Activated CD4-positive, alpha-beta T cell treated with anti-CD3 and anti-CD28 coated beads, Interleukin-2, amount 50 U/mL, for 4 hours (primary cell): ENCODE results near the gene SHROOM4.

Experiments used
- DNase-seq, 2 experiments: peaks; one replicate each; pipeline ENCODE4 v3.0.0-alpha.2; 2020

The SHROOM4 gene

DNA sequence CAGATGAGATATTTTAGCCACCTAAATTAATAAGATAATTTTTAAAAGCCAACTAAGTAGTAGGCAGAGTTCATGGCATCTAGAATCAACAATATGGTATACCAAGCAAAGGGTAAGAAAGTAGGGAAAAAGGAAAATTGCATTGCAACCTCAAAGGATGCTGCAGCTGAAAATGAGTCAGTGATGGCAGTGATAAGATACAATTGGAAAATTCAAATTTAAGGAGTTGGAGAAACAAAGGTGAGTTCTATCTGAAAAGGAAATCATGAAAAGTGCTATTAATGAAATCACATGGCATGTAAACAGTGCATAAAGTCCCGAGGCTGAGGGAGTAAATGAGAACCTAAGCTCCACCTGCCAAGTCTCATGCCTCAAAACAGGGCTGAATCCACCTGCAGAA is 33.9 kb downstream of the SHROOM4 start:
- no peak for DNase-seq

DNA sequence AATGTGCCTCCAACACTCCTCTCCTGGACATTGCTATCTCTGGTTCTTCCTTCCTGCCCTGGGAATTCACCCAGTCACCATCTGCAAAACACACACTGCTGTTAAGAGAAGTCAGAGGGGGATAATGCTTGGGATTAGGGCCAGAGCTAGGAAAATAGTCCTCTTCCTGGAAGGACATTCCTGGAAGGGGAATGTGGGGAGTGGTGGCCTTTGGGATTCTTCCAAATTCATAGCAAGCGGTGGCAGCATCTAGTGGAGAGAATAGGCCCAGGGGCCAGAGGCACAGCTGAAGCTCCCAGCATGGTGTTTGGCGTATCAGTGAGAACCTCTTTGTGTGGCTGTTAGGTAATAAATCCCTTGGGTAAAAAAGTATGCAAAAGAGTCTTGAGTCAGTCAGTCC is 34.3 kb downstream of the SHROOM4 start:
- DNase-seq, result no peak

DNA sequence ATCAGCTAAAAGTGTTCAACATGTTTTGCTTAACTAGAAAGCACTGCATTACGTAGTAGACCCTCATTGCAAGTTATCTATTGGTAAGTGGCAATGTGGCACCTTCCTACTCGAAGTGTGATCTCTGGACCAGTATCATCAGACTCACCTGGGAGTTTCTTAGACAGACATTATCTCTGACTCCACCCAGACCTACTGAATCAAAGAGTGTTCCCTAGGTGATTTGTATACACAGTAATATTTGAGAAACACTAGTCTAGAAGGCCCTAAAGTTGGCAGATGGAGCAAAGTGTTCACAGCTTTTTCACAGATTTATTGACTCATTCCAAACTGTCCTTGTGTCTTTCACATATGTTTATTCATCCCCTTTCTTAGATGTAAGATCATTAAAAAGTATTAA is 35.7 kb downstream of the SHROOM4 start:
- no peak for DNase-seq

DNA sequence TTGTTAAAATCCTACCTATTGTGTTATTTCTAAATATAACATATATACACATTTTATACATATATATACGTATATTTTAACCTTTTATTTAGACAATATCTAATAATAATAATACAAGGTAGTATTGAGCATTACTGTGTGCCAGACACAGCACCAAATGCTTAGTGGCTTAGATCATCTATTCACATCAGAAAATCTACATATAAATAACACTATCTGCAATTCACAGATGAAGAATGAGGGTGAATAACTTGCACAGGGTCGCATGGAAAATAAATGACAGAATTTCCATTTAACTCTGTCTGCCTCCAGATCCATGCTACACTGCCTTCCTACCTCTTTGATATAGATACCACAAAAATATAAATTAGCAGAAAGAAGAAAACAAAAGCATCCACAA is 37.7 kb downstream of the SHROOM4 start:
- no peak for DNase-seq

DNA sequence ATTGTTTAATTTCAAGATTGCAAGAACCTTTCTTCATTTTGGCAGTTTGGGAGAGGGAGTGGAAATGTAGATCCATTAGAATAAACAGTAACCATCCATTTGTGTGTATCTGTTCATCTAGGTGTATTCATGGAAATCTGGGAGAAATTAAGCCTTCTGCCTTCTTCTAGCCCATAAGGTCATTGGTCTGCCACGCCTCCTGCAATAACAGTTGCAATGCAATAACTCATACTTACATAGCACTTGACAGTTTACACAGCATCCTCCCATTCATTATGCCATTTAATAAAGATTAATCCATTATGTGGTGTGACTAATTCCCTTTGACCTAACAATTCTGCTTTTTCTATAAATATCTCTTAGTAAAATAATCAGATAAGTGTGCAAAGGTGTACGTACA is 42.6 kb downstream of the SHROOM4 start:
- DNase-seq, result no peak

DNA sequence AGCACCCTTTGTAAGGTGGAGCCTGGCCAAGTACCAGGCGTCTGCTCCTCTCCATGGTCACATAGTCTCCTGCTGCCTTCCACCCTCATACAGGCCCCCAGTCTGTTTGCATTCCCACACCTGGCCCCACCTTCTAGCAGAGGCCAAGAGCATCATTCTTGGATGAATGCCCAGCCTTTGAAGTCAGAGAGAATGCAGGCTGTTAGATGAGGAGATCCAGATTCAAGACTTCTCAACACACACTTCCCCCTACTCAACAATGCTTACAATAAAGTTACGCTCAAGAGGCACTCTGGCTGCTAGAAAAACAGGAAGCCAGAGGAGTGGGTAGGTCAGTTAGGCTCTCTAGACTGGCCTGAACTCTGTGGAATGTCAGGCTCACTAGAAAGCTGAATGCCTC is 43.3 kb downstream of the SHROOM4 start:
- no peak for DNase-seq

DNA sequence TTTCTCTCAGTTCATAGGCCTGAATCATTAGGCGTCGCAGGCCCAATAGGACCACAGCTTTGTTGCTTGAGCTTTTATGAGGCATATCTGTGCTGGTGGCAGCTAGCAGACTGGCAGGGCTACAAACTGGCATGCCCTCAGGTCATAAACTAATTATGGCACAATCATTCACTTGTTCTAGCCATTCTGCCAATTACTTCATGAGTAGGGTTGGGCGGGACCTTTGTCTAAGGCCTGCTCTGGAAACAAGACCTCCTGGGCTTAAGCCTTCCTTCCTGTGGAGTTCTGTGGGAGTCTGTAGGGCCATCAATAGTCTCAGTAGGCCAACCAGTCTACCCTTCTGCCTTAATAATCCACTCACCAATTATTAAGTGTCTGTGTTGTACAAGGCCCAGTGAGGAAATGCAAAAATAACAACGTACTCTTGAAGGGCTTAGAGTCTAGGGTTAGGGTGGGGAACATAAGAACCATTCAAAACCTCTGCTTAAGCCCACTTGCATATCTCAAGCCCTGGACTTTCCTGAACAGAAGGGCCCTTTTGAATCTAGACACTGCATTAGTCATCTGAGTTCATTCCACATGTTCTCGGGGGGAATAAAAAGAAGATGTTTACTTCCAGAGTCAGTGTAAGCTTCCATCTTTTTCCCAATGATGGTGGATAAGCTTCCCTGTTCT is 44.5 kb downstream of the SHROOM4 start:
- no peak for DNase-seq

DNA sequence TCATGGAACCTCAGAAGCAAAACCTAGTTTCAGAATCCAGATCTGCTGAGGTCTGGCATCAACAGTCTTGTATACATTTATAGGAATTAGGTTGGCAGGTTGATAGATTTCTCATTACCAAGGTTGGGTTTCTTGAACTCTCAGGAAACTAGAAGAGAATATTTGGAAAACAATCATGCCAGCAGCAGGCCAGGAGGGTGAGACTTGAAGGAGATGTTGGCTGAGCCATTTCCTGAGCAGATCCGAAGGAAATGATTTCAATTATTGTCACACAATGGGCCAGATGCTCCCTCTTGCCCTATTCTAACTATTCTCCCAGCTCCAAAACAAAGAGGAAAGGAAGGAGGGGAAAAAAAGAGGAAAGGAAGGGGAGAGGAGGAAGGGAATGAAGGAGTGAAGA is 45.2 kb downstream of the SHROOM4 start:
- no peak for DNase-seq

DNA sequence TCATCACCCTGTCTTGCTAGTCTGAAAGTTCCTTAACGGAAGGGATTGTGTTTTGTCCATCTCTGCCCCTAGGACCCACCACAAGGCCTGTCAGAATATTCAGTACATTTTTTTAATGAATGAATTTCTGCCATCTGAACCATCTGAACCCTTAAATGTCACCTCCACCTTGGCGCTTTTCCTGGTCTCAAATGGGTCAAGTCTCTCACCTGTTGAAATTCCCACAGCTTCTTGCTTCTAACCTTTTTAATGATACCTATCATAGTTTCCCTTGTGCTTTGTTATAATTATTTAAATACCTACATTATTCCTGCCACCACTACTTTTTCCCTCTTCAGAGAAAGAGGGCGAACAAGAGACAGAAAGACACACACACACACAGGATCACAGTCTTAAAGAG is 48.0 kb downstream of the SHROOM4 start:
- no peak for DNase-seq

DNA sequence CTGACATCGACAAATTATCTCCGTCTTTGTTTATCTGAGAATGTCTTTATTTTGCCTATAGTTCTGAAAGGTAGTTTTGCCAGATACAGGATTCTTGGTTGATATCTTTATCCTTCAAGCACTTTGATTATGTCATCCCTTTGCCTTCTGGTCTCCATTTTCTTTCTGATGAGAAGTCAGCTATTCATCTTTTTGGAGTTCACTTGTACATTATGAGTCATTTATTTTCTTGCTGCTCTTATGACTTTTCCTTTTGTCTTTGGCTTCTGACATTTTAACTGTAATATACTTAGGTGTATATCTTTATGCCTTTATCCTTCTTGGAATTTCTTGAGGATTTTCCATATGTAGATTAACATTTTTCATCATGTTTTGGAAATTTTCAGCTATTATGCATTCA is 51.4 kb downstream of the SHROOM4 start:
- DNase-seq, result no peak

DNA sequence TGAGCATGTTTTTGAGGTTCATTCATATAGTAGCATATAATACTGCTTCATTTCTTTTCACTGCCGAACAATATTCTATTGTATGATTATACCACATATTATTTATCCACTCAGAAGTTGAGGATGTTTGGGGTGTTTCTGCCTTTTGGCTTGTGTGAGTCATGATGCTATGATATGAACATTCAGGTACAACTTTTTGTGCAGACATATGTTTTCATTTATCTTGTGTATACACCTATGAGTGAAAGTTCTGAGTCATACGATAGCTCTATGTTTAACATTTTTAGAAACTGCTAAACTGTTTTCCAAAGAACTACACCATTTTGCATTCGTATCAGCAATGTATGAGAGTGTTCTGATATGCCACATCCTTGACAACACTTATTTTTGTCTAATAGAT is 57.7 kb downstream of the SHROOM4 start:
- no peak for DNase-seq

DNA sequence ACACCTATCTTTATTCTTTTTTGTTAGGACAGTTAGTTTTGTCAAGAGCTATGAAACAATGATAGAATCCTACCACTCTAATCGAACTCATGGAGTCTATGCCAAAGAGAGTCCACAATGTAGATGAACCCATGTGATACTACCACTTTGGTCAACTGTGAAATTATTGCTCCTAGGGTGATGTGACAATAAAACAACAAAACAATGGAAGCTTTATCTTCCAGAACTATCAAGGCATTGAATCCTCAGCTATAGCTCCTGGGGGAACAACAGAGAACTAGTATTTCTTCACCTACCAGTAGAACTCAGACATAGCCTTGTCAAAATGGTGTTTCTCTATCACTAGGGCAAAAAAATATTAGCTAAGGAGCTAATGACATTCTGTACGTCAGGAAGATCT is 62.9 kb downstream of the SHROOM4 start:
- no peak for DNase-seq

DNA sequence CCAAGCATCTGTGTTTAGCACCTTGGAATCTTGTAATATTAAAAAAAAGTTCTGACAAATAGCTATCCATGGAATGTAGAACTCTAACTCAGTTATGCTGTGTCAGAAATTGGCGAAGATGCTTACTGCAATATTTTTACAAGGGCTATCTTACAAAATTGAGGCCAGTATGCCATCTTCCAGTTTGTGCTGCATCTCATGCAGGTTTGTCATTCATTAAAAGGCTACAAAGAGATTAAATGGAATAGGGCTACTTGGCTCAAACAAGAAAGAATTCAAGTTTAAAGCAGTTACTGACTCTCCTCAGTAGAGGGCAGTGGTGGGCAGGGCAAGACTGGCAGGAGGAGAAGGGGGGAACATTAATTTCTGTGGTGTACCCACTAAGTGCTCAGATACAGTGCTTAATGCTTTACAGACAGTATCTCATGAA is 66.5 kb downstream of the SHROOM4 start:
- DNase-seq, result no peak

DNA sequence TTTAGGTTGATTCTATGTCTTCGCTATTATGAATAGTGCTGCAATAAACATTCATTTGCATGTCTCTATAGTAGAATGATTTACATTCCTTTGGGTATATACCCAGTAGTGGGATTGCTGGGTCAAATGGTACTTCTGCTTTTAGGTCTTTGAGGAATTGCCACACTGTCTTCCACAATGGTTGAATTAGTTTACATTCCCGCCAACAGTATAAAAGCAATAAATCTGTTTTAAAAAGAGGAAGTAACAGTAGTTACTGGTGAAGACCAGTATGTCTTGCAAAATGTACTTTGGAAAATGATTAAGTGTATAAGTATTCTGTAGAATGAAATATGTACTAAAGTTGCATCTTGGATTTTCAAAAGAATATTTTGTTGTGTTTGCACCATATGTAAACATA is 77.3 kb downstream of the SHROOM4 start:
- no peak for DNase-seq

DNA sequence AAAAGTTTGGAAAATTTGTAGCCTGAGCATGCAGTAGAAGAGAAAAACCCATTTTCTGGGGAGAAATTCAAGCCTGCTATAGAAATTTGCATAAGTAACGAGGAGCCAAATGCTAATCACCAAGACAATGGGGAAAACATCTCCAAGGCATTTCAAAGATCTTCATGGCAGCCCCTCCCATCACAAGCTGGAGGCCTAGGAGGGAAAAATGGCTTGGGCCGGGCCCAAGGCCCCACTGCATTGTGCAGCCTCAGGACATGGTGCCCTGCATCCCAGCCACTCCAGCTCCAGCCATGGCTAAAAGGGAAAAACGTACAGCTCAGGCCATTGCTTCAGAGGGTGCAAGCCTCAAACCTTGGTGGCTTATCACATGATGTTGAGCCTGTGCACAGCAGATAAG is 87.7 kb downstream of the SHROOM4 start:
- DNase-seq, result no peak

DNA sequence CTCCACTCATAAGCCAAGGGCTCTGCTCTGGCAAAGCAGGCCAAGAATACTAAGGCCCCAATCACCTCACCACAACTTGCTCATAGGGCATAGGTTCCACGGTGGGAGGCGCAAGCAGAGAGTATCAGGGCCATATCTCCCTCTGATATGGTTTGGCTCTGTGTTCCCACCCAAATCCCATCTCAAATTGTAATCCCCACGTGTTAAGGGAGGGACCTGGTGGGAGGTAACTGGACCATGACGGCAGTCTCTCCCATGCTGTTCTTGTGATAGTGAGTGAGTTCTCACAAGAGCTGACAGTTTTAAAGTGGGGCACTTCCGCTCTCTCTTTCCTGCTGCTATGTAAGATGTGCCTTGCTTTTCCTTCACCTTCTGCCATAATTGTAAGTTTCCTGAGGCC is 88.7 kb downstream of the SHROOM4 start:
- DNase-seq, result no peak

DNA sequence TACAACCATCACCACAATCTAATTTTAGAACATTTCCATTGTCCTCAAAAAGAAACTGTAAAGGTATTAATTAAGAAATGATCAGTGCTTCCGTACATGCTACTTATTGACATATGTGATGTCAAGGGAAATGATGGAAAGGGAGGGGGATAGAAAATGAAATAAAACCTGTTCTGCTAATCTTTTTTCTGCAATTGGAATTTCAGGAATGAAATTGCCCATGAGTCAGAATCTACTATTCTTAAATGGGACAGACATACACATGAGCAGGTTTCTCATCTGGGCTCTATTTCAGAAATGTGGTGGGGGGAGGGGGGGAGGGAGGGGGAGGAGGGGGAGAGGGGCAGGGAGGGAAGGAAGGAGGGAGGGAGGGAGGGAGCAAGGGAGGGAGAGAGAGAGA is 91.0 kb downstream of the SHROOM4 start:
- DNase-seq, result no peak

DNA sequence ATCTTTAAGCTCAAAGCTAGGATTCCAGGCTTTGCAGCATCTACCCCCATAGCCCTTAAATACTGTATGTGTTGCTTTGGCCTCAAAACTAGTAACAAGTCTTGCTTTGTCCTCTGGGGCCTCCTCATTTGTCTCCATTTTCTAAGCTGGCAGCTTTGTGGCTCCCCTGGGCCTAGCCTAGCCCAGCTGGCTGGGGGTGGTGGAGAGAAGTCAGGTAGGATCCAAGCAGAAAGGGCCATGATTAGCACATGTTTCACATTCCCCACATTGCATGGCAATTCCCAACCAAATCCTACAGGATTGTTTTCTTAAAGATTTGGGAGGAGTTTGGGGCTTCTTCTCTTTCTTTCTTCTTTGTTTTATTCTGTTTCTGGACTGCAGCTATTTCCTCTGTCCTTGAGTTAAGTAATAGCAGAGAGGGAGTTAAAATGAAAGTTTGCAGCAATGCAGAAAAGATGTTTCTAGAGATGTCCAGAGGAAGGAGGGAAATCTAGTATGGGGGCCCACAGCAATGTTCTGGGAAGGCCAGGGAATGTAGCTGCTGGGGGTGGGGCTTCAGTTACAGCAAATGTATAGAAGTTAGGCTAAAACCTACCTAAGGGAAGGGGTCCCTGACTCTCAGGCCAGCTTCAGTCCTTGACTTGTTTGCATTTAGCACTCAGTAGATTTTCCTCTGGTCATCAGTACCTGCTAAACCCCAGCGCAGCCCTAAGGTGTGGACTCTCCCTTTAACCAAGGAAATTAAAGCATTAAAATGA is 92.1 kb downstream of the SHROOM4 start:
- no peak for DNase-seq

DNA sequence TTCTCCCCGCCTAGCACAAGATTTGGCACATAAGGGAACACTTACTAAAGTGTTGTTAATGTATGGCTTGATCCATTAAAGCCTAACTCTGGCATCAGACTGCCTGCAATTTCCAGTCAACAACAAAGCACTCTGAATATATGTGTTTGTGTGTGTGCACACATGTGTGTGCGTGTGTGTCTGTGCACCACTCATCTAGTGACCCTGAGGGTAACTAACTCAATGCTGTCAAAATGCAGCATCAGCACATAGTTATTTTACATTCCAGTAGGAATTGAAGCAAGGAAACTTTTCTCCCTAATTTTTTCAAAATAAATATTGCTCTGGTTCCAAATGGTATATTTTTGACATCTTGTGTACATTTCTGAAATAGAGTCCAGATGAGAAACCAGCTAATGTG is 94.4 kb downstream of the SHROOM4 start:
- DNase-seq, result no peak

DNA sequence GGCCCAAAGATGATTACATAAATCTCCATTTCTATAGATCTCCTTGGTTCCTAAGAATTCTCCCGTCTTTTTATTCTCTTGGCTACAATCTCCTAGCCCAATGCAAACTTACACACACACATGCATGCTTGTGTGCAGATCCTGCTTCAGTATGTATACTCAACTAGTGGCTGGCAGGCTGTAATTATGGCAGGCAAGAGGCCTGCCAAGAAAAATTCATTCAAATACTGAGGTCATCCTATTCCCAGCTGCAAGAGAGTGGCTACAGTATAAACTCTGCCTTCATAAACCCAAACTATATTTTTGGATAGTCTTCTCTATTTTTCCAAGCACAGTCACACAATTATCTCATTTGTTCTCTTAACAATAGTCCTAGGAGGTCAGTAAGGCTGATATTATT is 95.2 kb downstream of the SHROOM4 start:
- no peak for DNase-seq

DNA sequence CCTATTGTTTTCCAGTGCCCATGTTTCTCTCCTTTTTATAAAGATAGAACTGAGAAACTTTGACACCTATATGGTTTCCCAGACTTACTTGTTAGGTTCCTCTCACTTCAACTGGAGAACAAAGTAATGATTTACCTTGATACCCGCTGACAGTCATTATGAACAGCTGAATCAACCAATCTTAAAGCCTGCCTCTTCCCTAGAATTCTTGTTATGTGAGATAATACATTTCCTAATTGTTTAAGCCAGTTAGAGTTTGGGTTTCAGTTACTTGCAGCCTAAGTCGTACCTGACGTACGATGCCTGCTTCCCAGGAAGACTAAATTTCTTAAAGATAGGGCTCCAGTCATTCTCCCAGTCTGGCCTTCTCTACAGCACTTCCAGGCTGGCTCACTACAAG is 97.3 kb downstream of the SHROOM4 start:
- no peak for DNase-seq

DNA sequence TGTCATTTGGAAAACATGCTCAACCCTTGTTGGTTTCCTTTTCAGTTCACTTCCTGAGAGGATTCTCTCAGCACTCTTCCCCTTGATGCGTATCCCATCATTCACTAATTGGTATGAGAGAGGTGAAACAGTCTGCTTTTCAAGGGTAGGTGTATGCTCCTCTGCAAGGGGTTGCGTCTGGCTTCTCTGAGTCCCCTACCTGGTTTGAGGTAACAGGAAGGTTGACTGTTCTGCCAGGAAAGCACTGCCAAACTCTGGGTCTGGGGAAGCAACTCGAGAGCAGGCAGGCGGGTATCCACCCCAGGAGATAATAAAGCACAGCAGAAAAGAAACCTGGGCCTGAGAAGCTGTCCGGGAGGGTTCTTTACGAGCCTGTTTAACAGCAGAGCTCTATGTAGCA is 101.2 kb downstream of the SHROOM4 start:
- DNase-seq, result no peak

DNA sequence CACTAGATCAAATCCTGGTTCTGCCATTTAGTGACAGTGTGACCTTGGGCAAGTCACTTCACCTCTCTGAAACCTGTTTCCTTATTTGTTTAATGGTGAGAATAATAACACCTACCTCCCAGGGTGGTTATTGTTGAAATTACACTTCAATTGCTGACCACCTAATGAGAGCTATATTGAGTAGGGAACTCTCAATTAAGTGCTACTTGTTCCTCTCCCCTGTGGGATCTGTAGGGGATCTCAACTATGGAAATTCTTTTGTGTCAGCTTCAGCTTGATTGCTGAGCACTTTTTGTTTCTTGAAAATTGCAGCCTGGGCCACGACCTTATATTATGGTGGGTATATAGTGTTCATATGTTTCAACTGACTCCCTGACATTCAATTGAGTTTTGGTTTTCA is 102.1 kb downstream of the SHROOM4 start:
- DNase-seq, result no peak

DNA sequence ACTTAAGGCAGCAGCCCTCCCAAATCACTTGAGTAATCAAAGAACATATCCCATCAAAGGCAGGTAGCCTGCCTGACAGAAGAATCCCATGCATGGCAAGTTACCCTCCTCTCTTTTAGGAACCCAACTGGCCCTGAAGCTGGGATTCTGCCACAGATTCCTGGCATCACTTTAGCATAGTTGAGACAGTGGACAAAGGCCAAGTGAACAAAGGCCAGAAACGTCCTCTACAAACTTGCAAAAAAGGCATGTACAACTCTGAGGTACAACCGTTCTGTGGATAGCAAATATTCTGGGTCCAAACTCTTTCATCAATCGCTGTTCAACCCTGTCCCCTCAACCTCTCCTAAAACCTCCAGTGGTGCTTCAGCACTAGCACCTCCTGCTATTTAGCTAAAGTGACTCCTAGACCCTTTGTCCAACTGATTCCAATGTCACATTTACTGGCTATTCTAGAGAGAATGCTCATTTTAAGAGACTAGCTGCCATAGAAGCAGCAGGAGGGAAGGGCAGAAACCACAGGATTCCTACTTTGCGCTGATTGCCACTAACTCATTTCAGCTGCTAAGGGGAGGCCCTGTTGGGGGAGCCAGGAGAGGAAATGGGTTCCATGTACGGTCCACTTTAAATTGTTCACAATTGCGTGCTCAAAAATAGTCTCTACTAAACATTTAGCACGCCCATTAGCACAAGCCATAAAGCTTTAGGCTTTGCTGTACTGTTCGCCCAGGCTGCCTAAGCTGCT is 105.9 kb downstream of the SHROOM4 start:
- no peak for DNase-seq
